ENCODE data around the gene RBMS3. TPM values are rescaled to one million over a fixed set of nuclear protein-coding genes. Genes with fewer than 3 reads are reported as not detected.

The RBMS3 gene
- total and polyA plus RNA-seq, 2 experiments from 2014 or later, result 3.2 to 7.4 TPM

- Histone ChIP-seq H3F3A (replicated peaks; ENCODE audit: low read depth) (no peaks in the 10 kb centered on the region), H3K79me2 (replicated peaks; ENCODE audit: insufficient read depth) (no peaks in the 10 kb centered on the region), H4K20me1 (replicated peaks; ENCODE audit: insufficient read depth) (no peaks in the 10 kb centered on the region), H3K36me3 (ENCODE audit: insufficient read depth) (no peaks in the 10 kb centered on the region), H3K9me2 (ENCODE audit: insufficient read depth) (0 out of 2 replicates have a peak, but pooled peaks cover 3% of the 10 kb centered on the region), H3K4me1 (ENCODE audit: insufficient read depth) (no peaks in the 10 kb centered on the region), H3K27ac (ENCODE audit: low read depth) (no peak overlapping the region), H3K4me3 (no peak overlapping the region), H3K4me2 (no peak overlapping the region), H3K27me3 (ENCODE audit: insufficient read depth) (no peaks in the 10 kb centered on the region), H2AFZ (no peak overlapping the region)
- H3K4me3 Mint-ChIP-seq, result no peak overlapping the region
- H3K27me3 Mint-ChIP-seq (ENCODE audit: insufficient read depth, low read depth, poor library complexity), result no peaks in the 10 kb centered on the region
- peaks cover 12% of the 10 kb centered on the region for H3K9me3 Mint-ChIP-seq
- H3K4me1 Mint-ChIP-seq, result peaks cover 3% of the 10 kb centered on the region; the same call in 2 of the 3 replicates
- ATAC-seq, result no peak
- H3K36me3 Mint-ChIP-seq (ENCODE audit: low read depth), result peaks cover 12% of the 10 kb centered on the region; the same call in 1 of the 3 replicates
- TF ChIP-seq CREB1 (CRISPR knock-in tag; IDR thresholded peaks at IDR 0.05; ENCODE audit: low read depth) (no peak), EZH2 (IDR thresholded peaks at IDR 0.05; ENCODE audit: low read depth, unreplicated experiment) (no peak), CTCF (conservative IDR thresholded peaks at IDR 0.05; ENCODE audit: low read depth in 2 of 2) (no peak), ZNF462 (CRISPR knock-in tag; IDR thresholded peaks at IDR 0.05) (no peak), ZNF114 (CRISPR knock-in tag; IDR thresholded peaks at IDR 0.05) (no peak), ETS1 (IDR thresholded peaks at IDR 0.05) (no peak), NANOG (IDR thresholded peaks at IDR 0.05; ENCODE audit: borderline replicate concordance) (no peak), JUNB (IDR thresholded peaks at IDR 0.05; ENCODE audit: unreplicated experiment) (no peak), REST (IDR thresholded peaks at IDR 0.05; ENCODE audit: unreplicated experiment) (no peak), STAT1 (IDR thresholded peaks at IDR 0.05; ENCODE audit: unreplicated experiment) (no peak), POLR2AphosphoS5 (IDR thresholded peaks at IDR 0.05; ENCODE audit: low read depth) (no peak), ZNF331 (CRISPR knock-in tag; IDR thresholded peaks at IDR 0.05; ENCODE audit: low read depth) (no peak), EZH2phosphoT487 (IDR thresholded peaks at IDR 0.05; ENCODE audit: unreplicated experiment) (no peak)
- DNase-seq (ENCODE audit: low spot score), result no peak
- H3K27ac Mint-ChIP-seq, result no peak overlapping the region
These were observed 399.1 kb downstream of the RBMS3 start for GRCh38 chr3:29679944-29680343.
